CD8-positive, alpha-beta memory T cell (primary cell): Measurements from ENCODE around the gene FZR1. TPM values are rescaled to one million over a fixed set of nuclear protein-coding genes. Genes with fewer than 3 reads are reported as not detected.

Experiments used
- CTCF ChIA-PET: fragments of 350-600 bp; sonication (Branson Sonifier 250); formaldehyde crosslinking; loops from one replicate; lab custom pipeline; 2021; ENCODE audit warnings: antibody characterized with exemption; lab: Charles Lee
- POLR2A ChIA-PET: fragments of 350-600 bp; sonication (Branson Sonifier 250); formaldehyde crosslinking; loops from one replicate; lab custom pipeline; 2021; ENCODE audit warnings: antibody characterized with exemption; lab: Charles Lee
- DNase-seq, 5 donors: peaks; one replicate each; pipeline versions ENCODE4 v3.0.0 to v3.0.0-alpha.2; 2020 to 2022; ENCODE audit warnings: mixed read lengths in 1 of 5
- H3K27ac ChIP-seq: one replicate; pipeline ENCODE4 v1.7.0; 2013; ENCODE audit warnings: low read depth, mild to moderate bottlenecking, low read length, moderate library complexity
- H3K27me3 ChIP-seq: 2 replicates; pipeline ENCODE4 v1.7.0; 2013; ENCODE audit warnings: low read length, mild to moderate bottlenecking; ENCODE audit not compliant: insufficient read depth, poor library complexity, severe bottlenecking
- H3K36me3 ChIP-seq: 2 replicates; pipeline ENCODE4 v1.7.0; 2013; ENCODE audit warnings: mild to moderate bottlenecking, low read length, moderate library complexity; ENCODE audit not compliant: insufficient read depth
- H3K4me1 ChIP-seq: 2 replicates; pipeline ENCODE4 v1.7.0; 2013; ENCODE audit warnings: mild to moderate bottlenecking, low read length, moderate library complexity; ENCODE audit not compliant: insufficient read depth
- H3K4me3 ChIP-seq: 2 replicates; pipeline ENCODE4 v1.7.0; 2013; ENCODE audit warnings: mild to moderate bottlenecking, low read length
- H3K9me3 ChIP-seq: 2 replicates; pipeline ENCODE4 v1.7.0; 2013; ENCODE audit warnings: mild to moderate bottlenecking, low read length
- H3K27ac Mint-ChIP-seq, 8 donors: one replicate each; pipeline ENCODE4 v1.8.0; 2020 to 2021; ENCODE audit warnings: mixed read lengths in 8 of 8, mild to moderate bottlenecking in 6 of 8, inconsistent platforms in 3 of 8, moderate library complexity in 3 of 8
- H3K27me3 Mint-ChIP-seq, 2 donors: one replicate each; pipeline ENCODE4 v1.8.0; 2020 to 2021; ENCODE audit warnings: mixed read lengths in 2 of 2, mild to moderate bottlenecking in 1 of 2, moderate library complexity in 1 of 2
- H3K36me3 Mint-ChIP-seq, 3 donors: one replicate each; pipeline ENCODE4 v1.8.0; 2020 to 2021; ENCODE audit warnings: mixed read lengths in 3 of 3, inconsistent platforms in 1 of 3, mild to moderate bottlenecking in 1 of 3
- H3K4me1 Mint-ChIP-seq, 3 donors: one replicate each; pipeline ENCODE4 v1.8.0; 2020 to 2021; ENCODE audit warnings: mixed read lengths in 3 of 3, inconsistent platforms in 1 of 3, mild to moderate bottlenecking in 1 of 3
- H3K4me3 Mint-ChIP-seq, 7 donors: one replicate each; pipeline ENCODE4 v1.8.0; 2020 to 2021; ENCODE audit warnings: mixed read lengths in 7 of 7, mild to moderate bottlenecking in 6 of 7, moderate library complexity in 4 of 7, inconsistent platforms in 2 of 7
- H3K9me3 Mint-ChIP-seq, 5 donors: one replicate each; pipeline ENCODE4 v1.8.0; 2020 to 2022; ENCODE audit warnings: mixed read lengths in 5 of 5, mild to moderate bottlenecking in 3 of 5, moderate library complexity in 2 of 5, inconsistent platforms in 1 of 5
- polyA plus RNA-seq: library from polyadenylated mRNA; unstranded; fragments of 300-500 nt; fragmentation: Illumina TruSeq; gene quantifications from one replicate; pipeline ENCODE4 v1.2.3, GENCODE V29; 2021
- total RNA-seq, 2 experiments: library from RNA; stranded (reverse); gene quantifications; one replicate each; pipeline ENCODE4 v1.2.3, GENCODE V29; 2021

Gene FZR1
- total and polyA plus RNA-seq, 3 experiments from 2014 or later = 14.4 to 36.9 (median 36.7) TPM

- ChIA-PET POLR2A (interaction anchor here (0.6 kb wide), 2 partner anchors 34 to 952 kb away, joined by 4 read pairs; no protein-coding TSS in a partner anchor), CTCF (no interaction called here)
- Mint-ChIP-seq H3K36me3 (peaks cover 0 to 54% (median 4%) of the 10 kb centered on the region in 3 donors), H3K27ac (no peak overlapping the region), H3K9me3 (no peaks in the 10 kb centered on the region), H3K27me3 (no peaks in the 10 kb centered on the region), H3K4me1 (peaks cover 2 to 22% (median 11%) of the 10 kb centered on the region in 3 donors), H3K4me3 (no peak overlapping the region)
- Histone ChIP-seq H3K9me3 (no peaks in the 10 kb centered on the region), H3K4me1 (peaks cover 4% of the 10 kb centered on the region), H3K27me3 (no peaks in the 10 kb centered on the region), H3K4me3 (no peak overlapping the region), H3K27ac (no peak overlapping the region), H3K36me3 (no peaks in the 10 kb centered on the region)
- DNase-seq = no peak
Observed at GRCh38 chr19:3522421-3523360, 16.6 kb downstream of the FZR1 start.

- H3K36me3 ChIP-seq = no peaks in the 10 kb centered on the region
- no peaks in the 10 kb centered on the region for H3K27me3 ChIP-seq
- H3K4me1 Mint-ChIP-seq = peaks cover 2 to 16% (median 7%) of the 10 kb centered on the region in 3 donors
- peak overlapping the region in 1 of 8 donors; percentile 41 for H3K27ac Mint-ChIP-seq
- H3K4me1 ChIP-seq = peaks cover 4% of the 10 kb centered on the region
- no peaks in the 10 kb centered on the region for H3K9me3 ChIP-seq
- H3K9me3 Mint-ChIP-seq = no peaks in the 10 kb centered on the region
- H3K4me3 ChIP-seq = no peak overlapping the region
- no peak overlapping the region for H3K27ac ChIP-seq
- H3K36me3 Mint-ChIP-seq = peaks cover 0 to 52% (median 4%) of the 10 kb centered on the region in 3 donors
- no peak overlapping the region for H3K4me3 Mint-ChIP-seq
- CTCF ChIA-PET = no interaction called here
- H3K27me3 Mint-ChIP-seq = no peaks in the 10 kb centered on the region
- DNase-seq = no peak
- POLR2A ChIA-PET = interaction anchor here (0.5 to 0.6 kb wide), 2 partner anchors 483 to 951 kb away, joined by 4 read pairs; no protein-coding TSS in a partner anchor
Observed at GRCh38 chr19:3523361-3524077, 17.4 kb downstream of the FZR1 start.

DNA sequence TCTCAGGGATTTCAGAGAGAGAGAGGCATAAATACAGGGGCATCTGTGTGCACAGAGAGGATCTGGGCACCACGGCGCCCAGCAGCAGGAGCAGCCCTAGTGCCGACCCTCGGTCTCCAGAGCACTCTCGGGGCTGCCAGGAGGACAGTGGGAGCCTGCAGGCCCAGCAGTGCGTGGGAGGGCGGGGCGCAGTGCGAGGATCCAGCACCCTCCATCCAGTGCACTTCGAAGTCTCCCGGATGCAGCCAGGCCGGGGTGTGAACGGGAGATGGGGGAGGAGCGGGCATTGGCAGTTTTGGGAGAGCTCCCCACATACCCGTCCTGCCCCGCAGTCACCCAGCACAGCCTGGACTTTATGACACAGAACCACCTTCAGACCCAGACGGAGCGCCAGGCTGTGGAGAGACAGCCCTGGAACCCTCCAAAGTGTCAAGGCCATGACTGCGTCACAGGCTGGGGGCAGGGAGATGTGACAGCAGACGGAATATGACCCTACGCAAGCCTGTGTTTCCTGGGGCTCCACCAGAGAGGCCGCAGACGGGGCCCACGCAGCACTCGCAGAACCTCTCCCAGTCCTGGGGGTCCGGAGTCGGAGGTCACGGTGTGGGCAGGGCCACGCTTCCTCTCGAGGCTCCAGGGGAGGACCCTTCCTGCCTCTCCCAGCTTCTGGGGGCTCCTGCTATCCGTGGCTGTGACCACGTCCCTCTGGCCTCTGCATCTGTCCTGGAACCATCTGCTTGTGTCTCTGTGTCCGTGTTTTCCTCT, 18.1 kb downstream of the FZR1 start:
- no peak overlapping the region for H3K4me3 Mint-ChIP-seq
- ChIA-PET POLR2A (interaction anchor here (0.5 kb wide), 1 partner anchor 482 kb away, joined by 4 read pairs; no protein-coding TSS in a partner anchor), CTCF (no interaction called here)
- H3K27me3 Mint-ChIP-seq = no peaks in the 10 kb centered on the region
- no peaks in the 10 kb centered on the region for H3K36me3 ChIP-seq
- H3K27me3 ChIP-seq = no peaks in the 10 kb centered on the region
- H3K27ac Mint-ChIP-seq = peak overlapping the region in 3 of 8 donors; percentile 54 to 80 (median 77)
- H3K9me3 Mint-ChIP-seq = no peaks in the 10 kb centered on the region
- H3K4me1 ChIP-seq = peaks cover 4% of the 10 kb centered on the region
- no peaks in the 10 kb centered on the region for H3K9me3 ChIP-seq
- H3K4me1 Mint-ChIP-seq = peaks cover 2 to 13% (median 5%) of the 10 kb centered on the region in 3 donors
- DNase-seq = no peak
- H3K36me3 Mint-ChIP-seq = peaks cover 0 to 51% (median 4%) of the 10 kb centered on the region in 3 donors
- H3K4me3 ChIP-seq = no peak overlapping the region
- H3K27ac ChIP-seq = no peak overlapping the region

- H3K27me3 Mint-ChIP-seq = no peaks in the 10 kb centered on the region
- peaks cover 2 to 10% (median 5%) of the 10 kb centered on the region in 3 donors for H3K4me1 Mint-ChIP-seq
- Histone ChIP-seq H3K27ac (no peak overlapping the region), H3K9me3 (no peaks in the 10 kb centered on the region), H3K4me3 (no peak overlapping the region), H3K36me3 (no peaks in the 10 kb centered on the region), H3K4me1 (no peaks in the 10 kb centered on the region), H3K27me3 (no peaks in the 10 kb centered on the region)
- H3K9me3 Mint-ChIP-seq = no peaks in the 10 kb centered on the region
- ChIA-PET POLR2A (no interaction called here), CTCF (interaction anchor here (0.6 kb wide), 1 partner anchor 88 kb away, joined by 4 read pairs; no protein-coding TSS in a partner anchor)
- peaks cover 0 to 47% (median 4%) of the 10 kb centered on the region in 3 donors for H3K36me3 Mint-ChIP-seq
- peak overlapping the region in 1 of 8 donors; percentile 54 for H3K27ac Mint-ChIP-seq
- H3K4me3 Mint-ChIP-seq = no peak overlapping the region
- DNase-seq = no peak
Observed at GRCh38 chr19:3524904-3525451, 18.9 kb downstream of the FZR1 start.

DNA sequence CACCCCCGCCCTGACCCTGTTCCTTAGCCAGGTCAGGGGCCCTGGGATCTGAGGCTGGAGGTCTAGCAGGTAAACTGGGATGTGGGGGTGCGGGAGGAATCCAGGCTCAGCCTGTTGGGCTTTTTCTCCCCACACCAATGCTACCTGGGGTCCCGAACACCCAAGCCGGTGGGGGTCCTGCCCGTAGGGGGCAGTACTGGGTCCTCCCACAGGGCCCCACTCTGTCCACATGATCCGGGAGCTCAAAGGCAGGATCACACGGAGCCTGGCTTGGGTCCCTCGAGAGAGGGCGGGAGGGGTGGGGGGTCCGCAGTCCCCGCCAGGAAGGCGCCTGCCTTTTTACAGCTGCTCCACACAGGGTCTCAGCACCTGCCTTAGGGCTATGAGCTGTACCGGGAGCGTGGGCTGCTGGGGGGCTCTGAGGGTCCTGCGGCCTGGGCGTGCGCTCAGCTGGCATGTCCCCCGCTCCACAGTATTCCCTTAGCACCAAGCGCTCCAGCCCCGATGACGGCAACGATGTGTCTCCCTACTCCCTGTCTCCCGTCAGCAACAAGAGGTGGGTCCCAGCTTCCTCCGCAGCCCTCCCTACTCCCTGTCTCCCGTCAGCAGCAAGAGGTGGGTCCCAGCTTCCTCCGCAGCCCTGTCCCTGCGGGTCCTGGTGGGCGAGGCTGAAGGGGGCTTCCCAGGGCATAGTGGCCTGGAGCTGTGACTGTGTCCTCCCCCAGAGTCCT, 20.6 kb downstream of the FZR1 start:
- peaks cover 0 to 40% (median 0%) of the 10 kb centered on the region in 3 donors for H3K36me3 Mint-ChIP-seq

DNA sequence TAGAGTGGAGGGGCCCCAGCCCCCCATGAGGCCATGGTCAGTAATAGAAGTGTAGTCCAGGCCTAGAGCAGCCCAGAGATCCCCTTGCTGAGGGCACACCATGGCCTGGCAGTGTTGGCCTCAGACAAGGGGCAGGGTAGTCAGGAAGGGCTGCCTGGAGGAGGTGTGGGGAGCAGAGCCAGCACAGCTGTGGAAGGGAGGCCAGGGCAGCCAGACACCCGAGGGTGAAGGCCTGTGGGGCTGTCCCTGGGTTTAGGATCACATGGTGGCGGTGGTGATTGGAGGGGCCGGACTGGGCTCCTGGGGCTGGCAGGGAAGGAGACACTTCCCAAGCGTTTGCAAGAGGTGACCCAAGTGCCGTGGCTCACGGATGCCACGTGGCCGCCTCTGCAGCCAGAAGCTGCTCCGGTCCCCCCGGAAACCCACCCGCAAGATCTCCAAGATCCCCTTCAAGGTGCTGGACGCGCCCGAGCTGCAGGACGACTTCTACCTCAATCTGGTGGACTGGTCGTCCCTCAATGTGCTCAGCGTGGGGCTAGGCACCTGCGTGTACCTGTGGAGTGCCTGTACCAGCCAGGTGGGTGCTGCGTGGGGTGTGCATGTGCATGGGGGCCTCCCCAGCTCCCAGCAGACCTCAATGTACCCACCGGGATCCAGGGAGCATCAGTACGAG, 21.3 kb downstream of the FZR1 start:
- H3K27me3 Mint-ChIP-seq = no peaks in the 10 kb centered on the region
- POLR2A ChIA-PET = no interaction called here
- H3K4me3 Mint-ChIP-seq = no peak overlapping the region
- no peak overlapping the region for H3K27ac Mint-ChIP-seq
- CTCF ChIA-PET = no interaction called here
- Histone ChIP-seq H3K27me3 (no peaks in the 10 kb centered on the region), H3K9me3 (no peaks in the 10 kb centered on the region), H3K36me3 (no peaks in the 10 kb centered on the region), H3K4me3 (no peak overlapping the region), H3K4me1 (no peaks in the 10 kb centered on the region), H3K27ac (no peak overlapping the region)
- no peaks in the 10 kb centered on the region for H3K9me3 Mint-ChIP-seq
- H3K36me3 Mint-ChIP-seq = peaks cover 0 to 37% (median 0%) of the 10 kb centered on the region in 3 donors
- no peaks in the 10 kb centered on the region for H3K4me1 Mint-ChIP-seq
- no peak for DNase-seq

More for the DNA sequence above, 20.6 kb downstream of the FZR1 start:
- H3K27me3 ChIP-seq = no peaks in the 10 kb centered on the region
- H3K27ac ChIP-seq = no peak overlapping the region
- H3K36me3 ChIP-seq = no peaks in the 10 kb centered on the region
- Mint-ChIP-seq H3K4me1 (peaks cover 0 to 2% (median 0%) of the 10 kb centered on the region in 3 donors), H3K4me3 (no peak overlapping the region), H3K9me3 (no peaks in the 10 kb centered on the region), H3K27me3 (no peaks in the 10 kb centered on the region), H3K27ac (no peak overlapping the region)
- CTCF ChIA-PET = no interaction called here
- no peak overlapping the region for H3K4me3 ChIP-seq
- DNase-seq = no peak
- H3K9me3 ChIP-seq = no peaks in the 10 kb centered on the region
- H3K4me1 ChIP-seq = no peaks in the 10 kb centered on the region
- POLR2A ChIA-PET = no interaction called here
